ENCODE data around the gene DFFA. TPM values are rescaled to one million over a fixed set of nuclear protein-coding genes. Genes with fewer than 3 reads are reported as not detected.

The DFFA gene
- total RNA-seq, 1 experiment from 2014 or later = 86.5 TPM

DNA sequence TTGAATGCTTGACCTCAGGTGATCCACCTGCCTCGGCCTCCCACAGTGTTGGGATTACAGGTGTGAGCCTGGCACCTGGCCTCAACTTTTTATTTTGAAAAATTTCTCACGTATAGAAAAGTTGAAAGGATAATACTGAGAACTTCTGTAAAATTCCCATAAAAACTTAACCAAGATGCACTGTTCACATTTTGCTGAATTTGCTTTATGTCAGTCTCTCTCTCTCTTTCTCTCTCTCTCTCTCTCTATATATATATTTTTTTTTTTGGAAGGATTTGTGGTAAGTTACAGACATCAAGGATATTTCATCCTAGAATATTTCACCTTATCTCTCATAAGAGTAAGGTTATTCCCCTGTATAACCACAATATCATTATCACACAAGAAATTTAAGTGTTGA lies 8.3 kb upstream of the DFFA start:
- POLR2A ChIA-PET = no interaction called here
- ATAC-seq (no peak), DNase-seq (ENCODE audit: low spot score) (no peak)
- H3K9me3 Mint-ChIP-seq = no peaks in the 10 kb centered on the region
- peaks cover 11% of the 10 kb centered on the region for H3K4me1 Mint-ChIP-seq
- H3K27me3 Mint-ChIP-seq (ENCODE audit: low read depth) = no peaks in the 10 kb centered on the region
- H3K4me3 Mint-ChIP-seq = no peak overlapping the region
- TF ChIP-seq ESRRA (CRISPR knock-in tag; IDR thresholded peaks at IDR 0.05; ENCODE audit: borderline replicate concordance) (no peak), FOXK1 (CRISPR knock-in tag; IDR thresholded peaks at IDR 0.05) (no peak), AR (CRISPR knock-in tag; IDR thresholded peaks at IDR 0.05) (no peak), SMAD3 (CRISPR knock-in tag; IDR thresholded peaks at IDR 0.05; ENCODE audit: borderline replicate concordance) (no peak), ZNF232 (CRISPR knock-in tag; IDR thresholded peaks at IDR 0.05) (no peak), ZBTB21 (CRISPR knock-in tag; IDR thresholded peaks at IDR 0.05; ENCODE audit: borderline replicate concordance) (no peak), NFYB (CRISPR knock-in tag; conservative IDR thresholded peaks at IDR 0.05; ENCODE audit: low read depth) (no peak), ZNF317 (CRISPR knock-in tag; IDR thresholded peaks at IDR 0.05; ENCODE audit: borderline replicate concordance, low read depth) (no peak), ATF3 (CRISPR knock-in tag; conservative IDR thresholded peaks at IDR 0.05) (no peak), PREB (CRISPR knock-in tag; IDR thresholded peaks at IDR 0.05; ENCODE audit: borderline replicate concordance) (no peak), SMAD4 (CRISPR knock-in tag; IDR thresholded peaks at IDR 0.05) (no peak), FOXJ3 (CRISPR knock-in tag; IDR thresholded peaks at IDR 0.05; ENCODE audit: borderline replicate concordance) (no peak), NFE2L1 (CRISPR knock-in tag; IDR thresholded peaks at IDR 0.05) (no peak), PRRX2 (CRISPR knock-in tag; IDR thresholded peaks at IDR 0.05) (no peak), SOX15 (CRISPR knock-in tag; IDR thresholded peaks at IDR 0.05) (no peak), CDX4 (CRISPR knock-in tag; IDR thresholded peaks at IDR 0.05; ENCODE audit: borderline replicate concordance) (no peak), ZNF219 (CRISPR knock-in tag; IDR thresholded peaks at IDR 0.05; ENCODE audit: borderline replicate concordance) (no peak), ZNF263 (CRISPR knock-in tag; IDR thresholded peaks at IDR 0.05; ENCODE audit: low read depth) (no peak), ZNF671 (CRISPR knock-in tag; IDR thresholded peaks at IDR 0.05) (no peak)
- TF ChIP-seq, protein P1, sequence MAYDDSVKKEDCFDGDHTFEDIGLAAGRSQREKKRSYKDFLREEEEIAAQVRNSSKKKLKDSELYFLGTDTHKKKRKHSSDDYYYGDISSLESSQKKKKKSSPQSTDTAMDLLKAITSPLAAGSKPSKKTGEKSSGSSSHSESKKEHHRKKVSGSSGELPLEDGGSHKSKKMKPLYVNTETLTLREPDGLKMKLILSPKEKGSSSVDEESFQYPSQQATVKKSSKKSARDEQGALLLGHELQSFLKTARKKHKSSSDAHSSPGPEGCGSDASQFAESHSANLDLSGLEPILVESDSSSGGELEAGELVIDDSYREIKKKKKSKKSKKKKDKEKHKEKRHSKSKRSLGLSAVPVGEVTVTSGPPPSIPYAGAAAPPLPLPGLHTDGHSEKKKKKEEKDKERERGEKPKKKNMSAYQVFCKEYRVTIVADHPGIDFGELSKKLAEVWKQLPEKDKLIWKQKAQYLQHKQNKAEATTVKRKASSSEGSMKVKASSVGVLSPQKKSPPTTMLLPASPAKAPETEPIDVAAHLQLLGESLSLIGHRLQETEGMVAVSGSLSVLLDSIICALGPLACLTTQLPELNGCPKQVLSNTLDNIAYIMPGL (CRISPR knock-in tag; IDR thresholded peaks at IDR 0.05) = no peak
- no peak overlapping the region for H3K27ac Mint-ChIP-seq
- H3K36me3 Mint-ChIP-seq = peaks cover 3% of the 10 kb centered on the region
- CTCF ChIA-PET = no interaction called here

DNA sequence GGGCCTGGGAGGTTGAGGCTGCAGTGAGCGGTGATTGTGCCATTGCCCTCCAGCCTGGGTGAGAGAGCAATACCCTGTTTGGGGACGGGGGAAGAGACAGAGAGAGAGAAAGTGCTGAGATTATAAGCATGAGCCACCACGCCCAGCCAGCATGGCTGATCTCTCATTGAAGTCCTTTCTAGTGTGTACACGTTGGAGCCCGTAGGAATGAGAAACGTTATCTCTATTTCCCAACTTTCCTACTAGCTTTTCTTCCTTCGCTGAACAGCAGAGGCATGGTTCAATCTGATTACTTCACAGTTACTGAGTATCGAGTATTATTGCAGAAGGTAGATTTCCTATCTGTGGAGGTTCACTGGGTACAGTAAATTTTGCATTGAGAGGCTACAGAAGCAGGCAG lies 7.0 kb upstream of the DFFA start:
- no peak for DNase-seq (ENCODE audit: low spot score)
- no peak for ATAC-seq
- H3K27ac Mint-ChIP-seq = no peak overlapping the region
- H3K27me3 Mint-ChIP-seq (ENCODE audit: low read depth) = no peaks in the 10 kb centered on the region
- no peaks in the 10 kb centered on the region for H3K9me3 Mint-ChIP-seq
- no peaks in the 10 kb centered on the region for H3K36me3 Mint-ChIP-seq
- CTCF ChIA-PET = no interaction called here
- no peak overlapping the region for H3K4me3 Mint-ChIP-seq
- POLR2A ChIA-PET = no interaction called here
- H3K4me1 Mint-ChIP-seq = peaks cover 11% of the 10 kb centered on the region
- TF ChIP-seq ATF3 (CRISPR knock-in tag; conservative IDR thresholded peaks at IDR 0.05) (no peak), ZNF219 (CRISPR knock-in tag; IDR thresholded peaks at IDR 0.05; ENCODE audit: borderline replicate concordance) (no peak), ZNF396 (CRISPR knock-in tag; IDR thresholded peaks at IDR 0.05; ENCODE audit: borderline replicate concordance) (no peak), ZNF263 (CRISPR knock-in tag; IDR thresholded peaks at IDR 0.05; ENCODE audit: low read depth) (no peak), E2F4 (CRISPR knock-in tag; IDR thresholded peaks at IDR 0.05; ENCODE audit: borderline replicate concordance, low read depth) (no peak), TEAD1 (CRISPR knock-in tag; IDR thresholded peaks at IDR 0.05) (no peak)
- TF ChIP-seq, protein P2, sequence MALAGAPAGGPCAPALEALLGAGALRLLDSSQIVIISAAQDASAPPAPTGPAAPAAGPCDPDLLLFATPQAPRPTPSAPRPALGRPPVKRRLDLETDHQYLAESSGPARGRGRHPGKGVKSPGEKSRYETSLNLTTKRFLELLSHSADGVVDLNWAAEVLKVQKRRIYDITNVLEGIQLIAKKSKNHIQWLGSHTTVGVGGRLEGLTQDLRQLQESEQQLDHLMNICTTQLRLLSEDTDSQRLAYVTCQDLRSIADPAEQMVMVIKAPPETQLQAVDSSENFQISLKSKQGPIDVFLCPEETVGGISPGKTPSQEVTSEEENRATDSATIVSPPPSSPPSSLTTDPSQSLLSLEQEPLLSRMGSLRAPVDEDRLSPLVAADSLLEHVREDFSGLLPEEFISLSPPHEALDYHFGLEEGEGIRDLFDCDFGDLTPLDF (CRISPR knock-in tag; IDR thresholded peaks at IDR 0.05) = no peak

Data from WTC11 (cell line).